ENCODE results near the gene MOSMO. TPM values are rescaled to one million over a fixed set of nuclear protein-coding genes. Genes with fewer than 3 reads are reported as not detected.

The MOSMO gene
- total RNA-seq, 2 experiments from 2014 or later = 5.4 to 7.0 TPM

DNA sequence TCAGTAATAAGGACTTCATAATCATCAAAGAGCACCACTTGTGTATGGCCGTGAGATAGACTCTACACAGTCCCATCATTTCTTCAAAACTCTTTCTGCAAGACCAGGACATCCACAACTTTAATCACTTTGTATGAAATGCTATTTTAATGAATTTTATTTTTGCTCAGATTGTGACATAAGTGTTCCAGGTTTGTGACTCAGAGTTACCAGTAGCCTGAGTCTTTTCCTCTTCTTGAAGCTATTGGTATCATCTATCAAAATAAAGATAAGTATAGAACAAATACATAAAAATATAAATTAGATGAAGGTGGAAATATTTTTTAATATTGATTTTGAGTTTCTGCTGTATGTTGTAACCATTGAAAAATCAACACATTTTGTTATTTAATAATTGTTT, 67.9 kb downstream of the MOSMO start:
- intact Hi-C loops (cut with micrococcal nuclease) = loop anchor here (2.0 kb wide), 1 partner anchor 69 kb away; no protein-coding TSS in a partner anchor
- Mint-ChIP-seq H3K27me3 (no peaks in the 10 kb centered on the region), H3K4me3 (no peak overlapping the region), H3K4me1 (ENCODE audit: low read depth) (peaks cover 2% of the 10 kb centered on the region), H3K36me3 (ENCODE audit: low read depth) (no peaks in the 10 kb centered on the region), H3K9me3 (no peaks in the 10 kb centered on the region), H3K27ac (no peak overlapping the region)
- POLR2A ChIA-PET = no interaction called here
- no peak for ATAC-seq
- TF ChIP-seq, protein P1, sequence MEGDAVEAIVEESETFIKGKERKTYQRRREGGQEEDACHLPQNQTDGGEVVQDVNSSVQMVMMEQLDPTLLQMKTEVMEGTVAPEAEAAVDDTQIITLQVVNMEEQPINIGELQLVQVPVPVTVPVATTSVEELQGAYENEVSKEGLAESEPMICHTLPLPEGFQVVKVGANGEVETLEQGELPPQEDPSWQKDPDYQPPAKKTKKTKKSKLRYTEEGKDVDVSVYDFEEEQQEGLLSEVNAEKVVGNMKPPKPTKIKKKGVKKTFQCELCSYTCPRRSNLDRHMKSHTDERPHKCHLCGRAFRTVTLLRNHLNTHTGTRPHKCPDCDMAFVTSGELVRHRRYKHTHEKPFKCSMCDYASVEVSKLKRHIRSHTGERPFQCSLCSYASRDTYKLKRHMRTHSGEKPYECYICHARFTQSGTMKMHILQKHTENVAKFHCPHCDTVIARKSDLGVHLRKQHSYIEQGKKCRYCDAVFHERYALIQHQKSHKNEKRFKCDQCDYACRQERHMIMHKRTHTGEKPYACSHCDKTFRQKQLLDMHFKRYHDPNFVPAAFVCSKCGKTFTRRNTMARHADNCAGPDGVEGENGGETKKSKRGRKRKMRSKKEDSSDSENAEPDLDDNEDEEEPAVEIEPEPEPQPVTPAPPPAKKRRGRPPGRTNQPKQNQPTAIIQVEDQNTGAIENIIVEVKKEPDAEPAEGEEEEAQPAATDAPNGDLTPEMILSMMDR (IDR thresholded peaks at IDR 0.05) = no peak
- DNase-seq = no peak
- CTCF ChIA-PET = interaction anchor here (0.9 to 6.0 kb wide), 5 partner anchors 14 to 112 kb away, joined by 3 to 430 read pairs (median 69); partner anchors contain the start of genes MOSMO and PDZD9

DNA sequence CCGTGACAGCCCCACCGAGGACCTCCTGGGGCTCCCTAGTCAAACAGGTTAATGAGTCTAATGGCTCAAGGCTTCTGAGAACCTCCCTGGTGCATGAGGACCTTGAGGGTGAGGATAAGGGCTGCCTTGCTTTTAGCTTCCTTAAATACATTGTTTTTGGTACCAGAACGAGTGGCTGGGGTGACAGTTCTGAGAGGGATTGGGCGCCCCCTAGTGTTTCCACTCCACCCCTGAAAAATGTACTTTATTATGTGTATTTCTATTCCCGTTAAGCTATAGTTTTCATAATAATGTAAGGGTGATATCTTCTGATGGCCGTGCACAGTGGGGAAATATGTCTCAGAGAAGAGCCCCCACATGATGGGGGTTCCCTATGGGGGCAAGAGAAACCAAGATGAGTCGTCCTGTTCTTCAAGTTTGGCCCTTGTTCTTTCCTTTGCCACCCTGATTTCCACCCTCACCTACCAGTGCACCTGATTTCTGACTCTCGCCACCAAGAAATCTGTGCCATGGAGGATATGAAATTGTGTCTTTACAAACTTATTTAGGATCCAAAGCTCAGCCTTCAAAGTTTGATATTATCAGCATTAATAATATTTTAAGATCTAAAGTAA, 69.9 kb downstream of the MOSMO start:
- no peak overlapping the region for H3K27ac Mint-ChIP-seq
- TF ChIP-seq, protein P1 (IDR thresholded peaks at IDR 0.05) = peak; percentile 93
- CTCF ChIA-PET = interaction anchor here (0.6 to 6.0 kb wide), 64 partner anchors 9 to 797 kb away, joined by 3 to 430 read pairs (median 6); partner anchors contain the start of genes MOSMO, PDZD9, UQCRC2 and VWA3A
- H3K4me1 Mint-ChIP-seq (ENCODE audit: low read depth) = peaks cover 2% of the 10 kb centered on the region
- intact Hi-C loops (cut with micrococcal nuclease) = loop anchor here (2.0 kb wide), 1 partner anchor 71 kb away; no protein-coding TSS in a partner anchor
- H3K27me3 Mint-ChIP-seq = no peaks in the 10 kb centered on the region
- ATAC-seq = peak; percentile 67
- peak; percentile 89 for DNase-seq
- POLR2A ChIA-PET = interaction anchor here (1.0 to 1.9 kb wide), 6 partner anchors 67 to 111 kb away, joined by 3 to 9 read pairs (median 4); partner anchors contain the start of gene MOSMO
- H3K4me3 Mint-ChIP-seq = no peak overlapping the region
- no peaks in the 10 kb centered on the region for H3K9me3 Mint-ChIP-seq
- H3K36me3 Mint-ChIP-seq (ENCODE audit: low read depth) = no peaks in the 10 kb centered on the region

DNA sequence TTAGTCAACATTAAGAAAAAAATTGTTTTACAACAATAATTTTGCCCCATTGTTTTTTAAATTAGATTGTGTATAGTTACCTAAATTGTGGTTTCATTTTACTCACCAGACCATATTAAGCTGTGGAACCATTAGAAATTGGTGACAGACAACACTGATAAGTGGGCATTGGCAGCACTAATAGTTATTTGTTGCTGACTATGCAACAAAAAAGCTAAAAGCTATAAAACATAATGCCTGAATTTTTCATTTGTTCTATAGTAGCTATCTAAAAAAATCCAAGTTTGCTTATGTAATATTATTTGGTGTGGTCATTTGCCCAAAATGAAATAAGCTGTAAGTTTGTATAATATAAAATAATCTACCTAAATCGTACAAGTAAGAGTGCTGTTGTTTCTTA, 70.7 kb downstream of the MOSMO start:
- no peak overlapping the region for H3K27ac Mint-ChIP-seq
- CTCF ChIA-PET = interaction anchor here (0.7 to 6.0 kb wide), 36 partner anchors 10 to 218 kb away, joined by 3 to 430 read pairs (median 12); partner anchors contain the start of genes MOSMO, PDZD9, UQCRC2 and VWA3A
- ATAC-seq (no peak), DNase-seq (no peak)
- intact Hi-C loops (cut with micrococcal nuclease) = no loop called here
- POLR2A ChIA-PET = interaction anchor here (1.9 kb wide), 1 partner anchor 70 kb away, joined by 9 read pairs; no protein-coding TSS in a partner anchor
- H3K4me3 Mint-ChIP-seq = no peak overlapping the region
- H3K36me3 Mint-ChIP-seq (ENCODE audit: low read depth) = no peaks in the 10 kb centered on the region
- TF ChIP-seq, protein P1 (IDR thresholded peaks at IDR 0.05) = no peak
- H3K9me3 Mint-ChIP-seq = no peaks in the 10 kb centered on the region
- H3K27me3 Mint-ChIP-seq = no peaks in the 10 kb centered on the region
- H3K4me1 Mint-ChIP-seq (ENCODE audit: low read depth) = peaks cover 2% of the 10 kb centered on the region

DNA sequence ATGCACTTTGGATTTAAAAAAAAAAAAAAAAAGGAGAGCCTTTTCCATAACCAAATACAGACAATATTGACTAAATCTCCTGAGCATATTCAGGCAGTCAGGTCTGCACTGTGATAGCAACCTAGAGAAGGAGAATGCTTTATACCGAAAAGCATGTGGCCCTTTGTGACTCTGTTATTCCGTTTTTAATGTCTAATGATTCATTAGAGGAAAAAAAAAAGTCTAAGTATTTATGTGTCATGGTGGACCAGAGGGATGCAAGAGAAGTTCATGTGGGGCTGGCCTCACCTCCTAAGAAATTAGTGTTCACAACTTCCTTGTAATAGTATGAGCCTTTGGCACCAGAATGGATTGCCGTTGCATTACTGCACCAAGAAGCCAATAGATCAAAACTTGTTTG, 73.1 kb downstream of the MOSMO start:
- no peak overlapping the region for H3K4me3 Mint-ChIP-seq
- TF ChIP-seq, protein P1 (IDR thresholded peaks at IDR 0.05) = no peak
- no peak overlapping the region for H3K27ac Mint-ChIP-seq
- no peak for ATAC-seq
- no peak for DNase-seq
- H3K36me3 Mint-ChIP-seq (ENCODE audit: low read depth) = no peaks in the 10 kb centered on the region
- H3K9me3 Mint-ChIP-seq = no peaks in the 10 kb centered on the region
- intact Hi-C loops (cut with micrococcal nuclease) = no loop called here
- POLR2A ChIA-PET = no interaction called here
- H3K4me1 Mint-ChIP-seq (ENCODE audit: low read depth) = no peaks in the 10 kb centered on the region
- CTCF ChIA-PET = interaction anchor here (1.3 to 6.0 kb wide), 3 partner anchors 79 to 107 kb away, joined by 3 to 430 read pairs (median 81); partner anchors contain the start of genes MOSMO and PDZD9
- H3K27me3 Mint-ChIP-seq = no peaks in the 10 kb centered on the region

DNA sequence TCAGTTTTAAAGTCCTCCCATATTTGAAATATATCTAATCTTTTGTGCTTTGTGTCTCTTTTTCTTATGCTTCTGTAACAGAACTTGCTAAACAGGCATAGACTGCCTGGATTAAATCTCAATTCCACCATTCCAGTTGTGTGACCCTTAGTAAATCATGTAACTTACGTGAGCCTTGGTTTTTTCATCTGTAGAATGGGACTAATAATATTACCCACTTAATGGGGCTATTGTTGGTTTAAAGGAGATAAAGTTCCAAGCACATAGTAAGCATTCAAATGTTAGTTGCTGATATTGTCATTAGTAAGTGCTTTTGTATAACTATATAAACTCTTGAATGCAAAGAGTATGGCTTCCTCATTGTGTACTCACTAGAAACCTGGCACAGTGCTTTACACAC, 78.5 kb downstream of the MOSMO start:
- intact Hi-C loops (cut with micrococcal nuclease) = no loop called here
- H3K36me3 Mint-ChIP-seq (ENCODE audit: low read depth) = no peaks in the 10 kb centered on the region
- no peaks in the 10 kb centered on the region for H3K4me1 Mint-ChIP-seq (ENCODE audit: low read depth)
- no peaks in the 10 kb centered on the region for H3K27me3 Mint-ChIP-seq
- TF ChIP-seq, protein P1 (IDR thresholded peaks at IDR 0.05) = no peak
- DNase-seq (no peak), ATAC-seq (no peak)
- CTCF ChIA-PET = interaction anchor here (1.9 kb wide), 1 partner anchor 9 kb away, joined by 6 read pairs; no protein-coding TSS in a partner anchor
- H3K9me3 Mint-ChIP-seq = no peaks in the 10 kb centered on the region
- no peak overlapping the region for H3K4me3 Mint-ChIP-seq
- POLR2A ChIA-PET = no interaction called here
- H3K27ac Mint-ChIP-seq = no peak overlapping the region

Measured in activated CD8-positive, alpha-beta T cell treated with anti-CD3 and anti-CD28 coated beads for 36 hours (primary cell).